ENCODE measurements around the gene NEDD8. TPM values are rescaled to one million over a fixed set of nuclear protein-coding genes. Genes with fewer than 3 reads are reported as not detected.

The NEDD8 gene
- total RNA-seq, 1 experiment from 2014 or later, result 330 TPM

GRCh38 chr14:24172261-24172860, 59.8 kb downstream of the NEDD8 start:
- no peaks in the 10 kb centered on the region for H4K20me1 ChIP-seq (ENCODE audit: low read length)
- H3F3A ChIP-seq (ENCODE audit: low read length, unreplicated experiment), result no peaks in the 10 kb centered on the region
- ATAC-seq (no peak), DNase-seq (no peak)
- no peak overlapping the region for H3K9ac ChIP-seq (ENCODE audit: low read length)
- ChIA-PET POLR2A (ENCODE audit: unreplicated experiment) (no interaction called here), CTCF (no interaction called here)
- H3K9me2 ChIP-seq (replicated peaks; ENCODE audit: low read length), result no peaks in the 10 kb centered on the region
- H3K36me3 ChIP-seq (ENCODE audit: low read depth, low read length), result no peaks in the 10 kb centered on the region
- H3K27me3 ChIP-seq (ENCODE audit: low read length), result no peaks in the 10 kb centered on the region
- intact Hi-C loops (cut with micrococcal nuclease), result no loop called here
- H3K4me1 ChIP-seq (ENCODE audit: insufficient read depth, low read length), result no peaks in the 10 kb centered on the region
- no peaks in the 10 kb centered on the region for H3K79me2 ChIP-seq (ENCODE audit: low read length)
- no peaks in the 10 kb centered on the region for H3K9me3 ChIP-seq (ENCODE audit: low read length)
- H3K4me3 ChIP-seq (ENCODE audit: low read length), result no peak overlapping the region
- H3K27ac ChIP-seq (ENCODE audit: low read length), result no peak overlapping the region
- TF ChIP-seq CTCF (conservative IDR thresholded peaks at IDR 0.05; ENCODE audit: low read depth, low read length), result no peak
- TF ChIP-seq EZH2 (IDR thresholded peaks at IDR 0.05; ENCODE audit: low read length, unreplicated experiment), result no peak
- no peak for TF ChIP-seq EZH2phosphoT487 (IDR thresholded peaks at IDR 0.05; ENCODE audit: borderline replicate concordance, low read length)
- no TSS peak for BruUV-seq (replicated peaks)
- H2AFZ ChIP-seq (ENCODE audit: low read length), result no peak overlapping the region
- H3K4me2 ChIP-seq (ENCODE audit: low read length), result no peak overlapping the region

GRCh38 chr14:24171422-24172260, 60.5 kb downstream of the NEDD8 start, which contains the start of gene REC8:
REC8 (plus strand) TSS chr14:24172080; CDS start chr14:24172553, 473 bp downstream.
- POLR2A ChIA-PET (ENCODE audit: unreplicated experiment), result no interaction called here
- no peak for TF ChIP-seq EZH2 (IDR thresholded peaks at IDR 0.05; ENCODE audit: low read length, unreplicated experiment)
- no peak for TF ChIP-seq EZH2phosphoT487 (IDR thresholded peaks at IDR 0.05; ENCODE audit: borderline replicate concordance, low read length)
- no peak for TF ChIP-seq CTCF (conservative IDR thresholded peaks at IDR 0.05; ENCODE audit: low read depth, low read length)
- Histone ChIP-seq H3K4me1 (ENCODE audit: insufficient read depth, low read length) (no peaks in the 10 kb centered on the region), H4K20me1 (ENCODE audit: low read length) (no peaks in the 10 kb centered on the region), H3K9me2 (replicated peaks; ENCODE audit: low read length) (no peaks in the 10 kb centered on the region), H3F3A (ENCODE audit: low read length, unreplicated experiment) (no peaks in the 10 kb centered on the region), H3K9me3 (ENCODE audit: low read length) (no peaks in the 10 kb centered on the region), H3K36me3 (ENCODE audit: low read depth, low read length) (no peaks in the 10 kb centered on the region), H3K79me2 (ENCODE audit: low read length) (no peaks in the 10 kb centered on the region), H3K9ac (ENCODE audit: low read length) (no peak within 1 kb of the TSS), H3K4me3 (ENCODE audit: low read length) (no peak within 1 kb of the TSS), H3K4me2 (ENCODE audit: low read length) (no peak within 1 kb of the TSS), H2AFZ (ENCODE audit: low read length) (no peak within 1 kb of the TSS), H3K27me3 (ENCODE audit: low read length) (no peaks in the 10 kb centered on the region), H3K27ac (ENCODE audit: low read length) (no peak within 1 kb of the TSS)
- CTCF ChIA-PET, result no interaction called here
- no TSS peak for BruUV-seq (replicated peaks)
- intact Hi-C loops (cut with micrococcal nuclease), result no loop called here
- DNase-seq (no peak), ATAC-seq (no peak)
